ENCODE results near the gene CERS5.

Gene CERS5

GRCh38 chr12:50104417-50105366 lies 62.5 kb downstream of the CERS5 start:
- no peak for TF ChIP-seq CTCF (IDR thresholded peaks at IDR 0.05; ENCODE audit: insufficient read depth, missing control alignments)
- no peak for DNase-seq (ENCODE audit: insufficient read length, low spot score)
- FAIRE-seq: no peak

- DNase-seq (ENCODE audit: insufficient read length, low spot score): peak; percentile 48
- no peak for TF ChIP-seq CTCF (IDR thresholded peaks at IDR 0.05; ENCODE audit: insufficient read depth, missing control alignments)
- FAIRE-seq: no peak
These were observed 63.3 kb downstream of the CERS5 start, which contains the start of gene GPD1 for GRCh38 chr12:50103767-50104321. GPD1 (plus strand) TSS chr12:50104008; CDS start chr12:50104051, 43 bp downstream.

- no peak for TF ChIP-seq CTCF (IDR thresholded peaks at IDR 0.05; ENCODE audit: insufficient read depth, missing control alignments)
- DNase-seq (ENCODE audit: insufficient read length, low spot score) (no peak), FAIRE-seq (no peak)
These were observed 63.8 kb downstream of the CERS5 start for GRCh38 chr12:50103351-50103750.

GRCh38 chr12:50102646-50103309 lies 64.4 kb downstream of the CERS5 start:
- no peak for TF ChIP-seq CTCF (IDR thresholded peaks at IDR 0.05; ENCODE audit: insufficient read depth, missing control alignments)
- FAIRE-seq: no peak

GRCh38 chr12:50102131-50102531 lies 65.0 kb downstream of the CERS5 start:
- FAIRE-seq (no peak), DNase-seq (ENCODE audit: insufficient read length, low spot score) (no peak)
- TF ChIP-seq CTCF (IDR thresholded peaks at IDR 0.05; ENCODE audit: insufficient read depth, missing control alignments): no peak

More at GRCh38 chr12:50102646-50103309, 64.4 kb downstream of the CERS5 start:
- DNase-seq (ENCODE audit: insufficient read length, low spot score): no peak

- FAIRE-seq (no peak), DNase-seq (ENCODE audit: insufficient read length, low spot score) (no peak)
- TF ChIP-seq CTCF (IDR thresholded peaks at IDR 0.05; ENCODE audit: insufficient read depth, missing control alignments): peak; percentile 38
These were observed 65.5 kb downstream of the CERS5 start for GRCh38 chr12:50101663-50102062.

Measured in D721Med (cell line).